Prostate gland (tissue), 2 donors: ENCODE results near the gene RNF222. TPM values are rescaled to one million over a fixed set of nuclear protein-coding genes. Genes with fewer than 3 reads are reported as not detected.
A peak's percentile ranks its signal among the peaks of the same experiment; 100 is the strongest.

ENCODE experiments used
- DNase-seq: peaks from one replicate; pipeline ENCODE4 v3.0.0-alpha.2; 2019; ENCODE audit warnings: low spot score
- H3K27ac ChIP-seq, 2 donors: fragments of 200-600 bp; sonication (generic); 2 replicates each; pipeline ENCODE4 v1.5.1; 2017 to 2019
- H3K27me3 ChIP-seq: fragments of 200-600 bp; sonication (generic); replicated peaks from 2 replicates; pipeline ENCODE4 v1.5.1; 2019; ENCODE audit not compliant: insufficient read depth
- H3K36me3 ChIP-seq, 2 donors: fragments of 200-600 bp; sonication (generic); 1 replicate in 1 of 2; 2 replicates in 1 of 2; pipeline versions ENCODE4 v1.5.1 to v1.8.1; 2017 to 2019
- H3K4me1 ChIP-seq: fragments of 200-600 bp; sonication (generic); replicated peaks from 2 replicates; pipeline ENCODE4 v1.5.1; 2019
- H3K4me3 ChIP-seq, 2 donors: fragments of 200-600 bp; sonication (generic); 2 replicates each; pipeline ENCODE4 v1.5.1; 2017 to 2019
- H3K9me3 ChIP-seq: fragments of 200-600 bp; sonication (generic); 2 replicates; pipeline ENCODE4 v1.5.1; 2017
- CTCF ChIP-seq, 4 experiments: fragments of 200-600 bp in 2 of 4; fragments of 450-650 bp in 2 of 4; sonication (generic) in 2 of 4; IDR thresholded peaks; 1 replicate in 3 of 4; 2 replicates in 1 of 4; pipeline ENCODE4 v1.5.1; 2016 to 2019; ENCODE audit warnings: antibody characterized with exemption in 4 of 4, mild to moderate bottlenecking in 2 of 4, moderate library complexity in 2 of 4
- POLR2A ChIP-seq: fragments of 450-650 bp; IDR thresholded peaks from one replicate; pipeline ENCODE4 v1.6.1; 2016; ENCODE audit warnings: antibody characterized with exemption, mild to moderate bottlenecking
- POLR2AphosphoS5 ChIP-seq: sonication (generic); formaldehyde crosslinking; IDR thresholded peaks from one replicate; pipeline ENCODE4 v1.6.1; 2017; ENCODE audit warnings: antibody characterized with exemption
- WGBS: methylation state at CpG from one replicate; pipeline ENCODE4 v1.1.5; 2018; 5-methylcytosine and 5-hydroxymethylcytosine counted together
- intact Hi-C: fragments of 100-400 bp; cut with DNase I; formaldehyde crosslinking; loops from one replicate; pipeline ENCODE4 v1.14.2; 2022
- total RNA-seq, 2 donors: library from RNA; depleted of rRNA; stranded (reverse); fragments of >200 nt; gene quantifications; one replicate each; pipeline ENCODE4 v1.1.0, GENCODE V29; 2016

RNF222 gene
- total RNA-seq, 2 donors from 2014 or later, result not detected

DNA sequence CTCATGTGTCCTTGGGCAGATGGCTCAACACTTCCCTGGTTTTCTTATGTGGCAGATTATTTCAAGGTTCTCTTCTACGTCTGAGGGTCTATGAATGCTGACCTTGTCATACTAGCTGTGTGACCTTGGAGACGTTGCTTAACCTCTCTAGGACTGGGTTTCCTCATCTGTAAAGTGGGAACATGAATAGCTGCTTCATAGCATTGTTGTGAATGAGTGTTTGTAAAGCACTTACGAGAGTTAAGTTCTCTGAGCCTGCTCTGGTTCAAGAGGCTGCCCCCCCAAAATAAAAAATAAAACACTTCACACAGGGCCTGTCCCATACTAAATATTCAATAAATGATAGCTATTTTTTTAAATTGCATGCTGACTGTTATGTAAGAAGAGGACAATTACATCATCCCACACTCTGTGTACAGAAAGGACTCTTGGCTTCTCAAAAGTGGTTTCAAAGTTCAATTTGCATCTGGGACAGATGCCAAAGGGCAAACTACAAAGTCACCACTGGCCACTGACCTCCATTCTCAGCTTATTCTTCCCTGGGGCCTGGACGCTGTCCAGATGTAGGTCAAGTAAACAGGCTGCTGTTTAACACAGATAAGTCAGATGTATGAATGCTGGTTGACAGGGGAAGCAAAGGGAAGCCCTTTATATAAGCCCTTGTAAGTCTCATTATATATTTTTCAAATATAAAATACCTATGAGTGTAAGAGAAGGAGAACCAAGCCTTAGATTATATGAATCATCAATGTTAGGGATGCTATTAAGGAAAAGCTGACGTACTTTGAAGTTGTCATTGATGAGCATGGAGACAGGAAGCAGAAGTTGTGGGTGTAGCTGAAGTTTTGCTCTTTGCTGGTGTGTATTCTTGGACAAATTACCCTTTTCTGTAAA lies 22.7 kb upstream of the RNF222 start:
- 55% methylated on average over 5 of the region's 5 CpGs for WGBS
- Histone ChIP-seq H3K36me3 (no peaks in the 10 kb centered on the region), H3K27ac (no peak overlapping the region), H3K4me3 (no peak overlapping the region), H3K9me3 (no peaks in the 10 kb centered on the region), H3K4me1 (no peaks in the 10 kb centered on the region), H3K27me3 (no peaks in the 10 kb centered on the region)
- intact Hi-C loops, result no loop called here
- DNase-seq, result no peak
- TF ChIP-seq POLR2AphosphoS5, result peak; percentile 10
- no peak for TF ChIP-seq CTCF (IDR thresholded peaks at IDR 0.05)

DNA sequence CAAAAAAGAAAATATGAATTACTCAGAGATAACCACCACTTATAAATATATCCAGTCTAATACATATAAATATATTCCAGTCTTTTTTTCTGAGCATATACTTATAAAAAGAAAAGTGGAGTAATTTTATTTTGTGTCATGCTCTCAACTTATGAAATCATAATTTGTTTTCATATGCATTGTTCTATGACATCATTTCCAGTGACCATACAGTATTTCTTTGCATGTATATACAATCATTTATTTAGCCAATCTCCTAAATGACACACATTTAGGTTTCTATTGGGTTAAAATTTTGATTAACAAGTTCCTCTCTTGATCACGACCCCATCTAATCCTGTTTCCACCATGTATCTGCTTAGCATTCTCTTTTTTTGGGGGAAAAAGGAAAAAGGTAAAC lies 21.7 kb upstream of the RNF222 start:
- DNase-seq, result no peak
- WGBS, result 59% methylated on average over 1 of the region's 1 CpG
- Histone ChIP-seq H3K36me3 (no peaks in the 10 kb centered on the region), H3K4me1 (no peaks in the 10 kb centered on the region), H3K27me3 (no peaks in the 10 kb centered on the region), H3K4me3 (no peak overlapping the region), H3K9me3 (no peaks in the 10 kb centered on the region), H3K27ac (no peak overlapping the region)
- TF ChIP-seq POLR2A (no peak), POLR2AphosphoS5 (no peak), CTCF (IDR thresholded peaks at IDR 0.05) (no peak)
- intact Hi-C loops, result no loop called here

DNA sequence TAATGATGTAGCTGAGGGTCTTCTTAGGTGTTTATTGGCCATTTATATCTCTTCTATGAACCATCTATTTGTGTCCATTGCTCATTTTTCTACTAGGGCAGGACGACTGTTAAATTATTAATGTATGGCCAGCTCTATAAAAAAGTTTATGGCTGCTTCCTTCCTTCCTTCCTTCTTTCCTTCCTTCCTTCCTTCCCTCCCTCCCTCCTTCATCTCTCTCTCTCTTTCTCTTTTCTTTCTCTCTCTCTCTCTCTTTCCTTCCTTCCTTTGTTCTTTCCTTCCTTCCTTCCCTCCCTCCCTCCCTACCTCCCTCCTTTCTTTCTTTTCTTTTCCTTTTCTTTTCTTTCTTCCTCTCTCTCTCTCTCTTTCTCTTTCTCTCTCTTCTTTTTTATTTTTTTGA lies 20.8 kb upstream of the RNF222 start:
- Histone ChIP-seq H3K36me3 (no peaks in the 10 kb centered on the region), H3K27ac (no peak overlapping the region), H3K9me3 (no peaks in the 10 kb centered on the region), H3K27me3 (no peaks in the 10 kb centered on the region), H3K4me1 (no peaks in the 10 kb centered on the region), H3K4me3 (no peak overlapping the region)
- intact Hi-C loops, result no loop called here
- TF ChIP-seq POLR2A (no peak), CTCF (IDR thresholded peaks at IDR 0.05) (no peak), POLR2AphosphoS5 (no peak)
- 32% methylated on average over 1 of the region's 1 CpG for WGBS
- DNase-seq, result no peak

DNA sequence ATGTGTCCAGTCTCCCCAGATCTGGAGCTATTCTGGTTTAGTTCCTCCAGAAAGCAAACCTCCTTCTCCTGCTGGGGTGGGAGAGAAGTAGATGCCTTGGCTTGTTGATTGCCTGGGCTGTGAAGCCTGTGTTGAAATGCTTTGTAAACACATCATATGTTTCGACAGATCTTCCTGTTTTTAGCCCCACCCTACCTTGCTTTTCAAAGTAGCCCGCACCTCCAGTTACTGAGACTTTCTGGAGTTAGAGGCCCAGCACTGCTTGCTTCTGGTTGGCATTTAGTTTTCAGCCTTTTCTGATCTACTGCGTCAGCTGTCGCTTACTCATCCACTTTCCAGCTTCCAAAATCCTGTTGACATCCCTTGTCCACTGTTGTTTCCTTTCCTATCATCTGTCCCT lies 20.2 kb upstream of the RNF222 start:
- 70% methylated on average over 4 of the region's 4 CpGs for WGBS
- Histone ChIP-seq H3K9me3 (no peaks in the 10 kb centered on the region), H3K4me1 (no peaks in the 10 kb centered on the region), H3K4me3 (no peak overlapping the region), H3K27ac (no peak overlapping the region), H3K36me3 (no peaks in the 10 kb centered on the region), H3K27me3 (no peaks in the 10 kb centered on the region)
- intact Hi-C loops, result no loop called here
- no peak for DNase-seq
- no peak for TF ChIP-seq POLR2AphosphoS5
- no peak for TF ChIP-seq POLR2A
- no peak for TF ChIP-seq CTCF (IDR thresholded peaks at IDR 0.05)

DNA sequence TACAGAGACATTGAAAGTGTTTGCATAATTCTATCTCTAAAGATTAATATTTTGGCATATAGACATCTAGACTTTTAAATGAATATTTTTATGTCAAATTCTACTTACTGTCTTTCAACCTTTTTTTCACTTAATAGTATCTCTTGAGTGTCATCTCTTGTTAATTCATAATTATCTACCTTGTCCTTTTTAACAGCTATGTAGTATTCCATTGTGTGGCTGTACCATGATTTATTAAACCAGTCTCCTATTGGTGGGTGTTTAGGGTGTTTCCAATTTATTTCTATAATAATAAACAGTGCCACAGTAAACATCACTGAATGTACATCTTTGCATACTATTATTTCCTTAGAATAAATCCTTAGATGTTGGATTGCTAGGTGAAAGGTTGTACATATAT lies 16.3 kb upstream of the RNF222 start:
- no peaks in the 10 kb centered on the region for H3K27me3 ChIP-seq
- TF ChIP-seq POLR2A, result no peak
- no peak for TF ChIP-seq POLR2AphosphoS5
- TF ChIP-seq CTCF (IDR thresholded peaks at IDR 0.05), result no peak
- no peaks in the 10 kb centered on the region for H3K9me3 ChIP-seq
- DNase-seq, result no peak
- no peaks in the 10 kb centered on the region for H3K4me1 ChIP-seq
- H3K36me3 ChIP-seq, result no peaks in the 10 kb centered on the region
- H3K4me3 ChIP-seq, result no peak overlapping the region
- intact Hi-C loops, result no loop called here
- no peak overlapping the region for H3K27ac ChIP-seq
